ENCODE data around the gene CD38.

GRCh38 chr4:15832523-15833451 lies 54.7 kb downstream of the CD38 start:
- TF ChIP-seq EZH2 (IDR thresholded peaks at IDR 0.05; ENCODE audit: borderline replicate concordance, low read depth, low read length, poor library complexity, severe bottlenecking), result no peak
- TF ChIP-seq CTCF (conservative IDR thresholded peaks at IDR 0.05; ENCODE audit: low read depth, low read length), result no peak

Data from A673 (cell line).